ENCODE data around the gene LHX4.

LHX4 gene

DNA sequence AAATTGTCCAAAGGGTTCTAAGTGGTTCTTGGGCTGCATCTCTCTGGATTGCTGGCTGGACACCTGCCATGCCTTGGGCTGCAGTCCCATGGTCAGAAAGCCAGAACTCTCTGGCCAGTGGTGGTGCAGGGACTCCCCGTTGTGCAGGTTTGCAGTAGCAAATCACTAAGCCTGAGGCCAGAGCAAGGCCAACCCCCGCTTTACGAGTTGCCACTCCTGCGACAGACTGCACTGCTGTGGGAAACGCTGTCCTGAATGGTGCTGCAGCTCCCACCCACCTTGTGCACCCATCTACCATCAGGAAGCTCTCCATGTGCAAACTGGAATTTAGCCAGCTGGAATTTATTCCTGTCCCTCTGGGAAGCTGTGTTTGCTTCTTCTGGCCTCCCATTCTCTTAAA is 45.7 kb downstream of the LHX4 start:
- no peak for DNase-seq

DNA sequence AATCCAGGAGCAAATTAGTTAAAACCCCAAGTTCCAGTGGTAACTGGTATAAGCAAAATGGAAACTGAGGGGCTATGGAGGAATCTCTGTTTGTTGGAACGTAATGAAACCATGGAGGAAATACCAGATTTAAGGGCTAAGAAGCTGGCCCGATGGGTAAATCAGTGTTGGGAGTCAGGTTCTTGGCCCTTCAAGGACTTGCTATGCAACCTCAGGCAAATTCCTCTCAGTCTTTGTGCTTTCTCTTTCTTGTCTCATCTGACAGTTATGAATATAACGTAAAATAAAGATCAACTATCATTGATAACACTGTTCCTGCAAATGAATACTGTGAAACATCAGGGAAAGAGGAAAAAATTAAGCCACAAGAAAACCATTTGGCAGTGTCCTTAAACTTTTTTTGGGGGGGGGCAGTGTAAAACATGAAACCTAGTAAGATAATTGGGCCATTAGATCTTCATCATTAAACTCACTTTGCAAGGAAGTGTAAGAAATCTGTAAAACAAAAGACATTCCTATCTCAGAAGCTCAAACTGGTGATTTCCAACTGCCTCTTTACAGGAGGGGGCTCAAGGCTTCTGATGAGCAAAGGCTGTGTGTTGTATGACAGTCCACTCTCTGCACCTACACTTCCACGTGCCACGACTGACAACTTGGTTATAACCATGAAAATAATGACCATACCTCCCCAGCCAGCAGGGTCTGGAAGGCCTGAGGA is 47.6 kb downstream of the LHX4 start:
- no peak for DNase-seq

DNA sequence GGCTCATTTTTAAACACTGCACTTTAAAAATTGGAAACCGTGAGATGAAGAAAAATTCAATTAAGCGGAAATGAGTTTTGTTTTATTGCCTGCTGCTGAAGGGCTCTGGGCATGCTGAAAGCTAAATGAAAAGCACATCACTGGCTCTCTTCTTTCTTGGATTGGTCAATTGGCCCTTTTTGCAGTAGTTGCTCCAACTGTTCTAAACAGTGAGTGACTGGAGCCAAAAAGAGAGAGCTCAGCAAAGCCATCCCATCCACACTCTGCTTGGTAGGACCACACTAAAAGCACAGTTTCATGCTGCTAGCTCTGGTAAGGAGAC is 48.1 kb downstream of the LHX4 start:
- no peak for DNase-seq

DNA sequence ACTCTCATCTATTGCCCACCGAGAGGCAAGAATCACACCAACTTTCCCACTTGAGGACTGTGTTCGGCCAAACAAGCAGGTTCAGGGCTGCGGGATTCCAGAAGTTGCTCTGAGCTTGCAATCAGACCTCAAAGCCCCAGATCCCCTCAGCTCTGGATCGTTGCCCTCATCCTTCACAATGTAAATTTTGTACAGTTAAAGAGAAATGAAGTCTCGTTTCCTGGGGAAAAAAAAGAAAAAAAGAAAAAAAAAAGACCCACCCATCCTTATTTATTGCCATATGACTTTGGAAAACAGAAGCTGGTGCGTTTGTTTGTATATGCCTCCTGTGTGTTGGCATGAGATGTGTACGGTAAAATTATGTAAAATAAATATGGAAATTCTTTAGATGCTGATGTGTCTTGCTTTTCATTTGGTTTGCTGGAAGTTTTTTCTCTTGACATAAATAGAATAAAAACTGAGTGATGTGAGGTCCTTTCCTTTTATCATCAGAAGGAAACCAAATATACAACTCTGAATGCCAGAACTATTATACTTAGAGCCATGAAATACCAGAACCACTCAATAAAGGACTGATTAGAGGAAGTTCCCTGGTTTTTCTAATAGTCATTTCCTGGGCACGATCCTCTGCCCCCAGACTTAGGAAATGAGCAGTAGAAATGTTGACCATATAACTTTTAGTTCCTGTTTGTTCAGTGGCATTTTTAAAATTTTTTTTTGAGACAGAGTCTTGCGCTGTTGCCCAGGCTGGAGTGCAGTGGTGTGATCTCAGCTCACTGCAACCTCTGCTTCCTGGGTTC is 48.7 kb downstream of the LHX4 start:
- DNase-seq = peak; percentile 93

DNA sequence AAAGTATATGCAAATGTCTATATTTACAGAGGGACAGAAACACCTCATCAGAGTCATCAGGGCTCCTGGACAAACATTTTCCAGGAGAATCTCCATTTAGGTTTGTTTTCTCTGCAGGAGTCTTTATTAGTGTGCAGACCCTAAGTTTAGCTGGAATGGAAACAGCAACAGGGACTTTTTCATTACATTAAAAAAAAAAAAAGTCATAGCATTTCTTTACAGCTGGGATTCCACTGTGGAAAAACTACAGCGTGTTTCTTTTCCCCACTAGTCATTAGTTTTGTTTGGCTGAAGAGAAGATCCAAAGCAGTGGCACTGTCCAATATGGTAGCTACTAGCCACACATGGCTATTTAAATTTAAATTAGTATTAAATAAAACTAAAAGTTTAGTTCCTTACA is 49.6 kb downstream of the LHX4 start:
- DNase-seq = no peak

DNA sequence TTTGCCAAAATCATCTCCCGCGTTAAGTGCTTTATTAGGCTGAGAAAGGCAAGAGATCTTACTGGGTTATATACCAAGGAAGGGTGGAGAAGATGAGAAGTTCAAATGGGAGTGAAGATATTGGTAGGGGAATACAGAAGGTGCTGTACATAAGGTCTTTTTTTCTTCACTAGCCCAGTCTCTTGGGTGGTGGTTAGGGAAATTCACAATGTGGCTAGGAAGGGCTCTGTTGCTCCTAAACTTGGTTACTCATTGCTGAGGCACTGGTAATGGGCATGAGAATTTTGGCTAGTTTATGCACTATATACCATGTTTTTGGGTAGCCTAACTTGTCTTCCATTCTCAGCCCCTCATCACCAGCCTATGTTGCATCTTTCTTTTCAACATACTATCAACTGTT is 50.6 kb downstream of the LHX4 start:
- DNase-seq = no peak

DNA sequence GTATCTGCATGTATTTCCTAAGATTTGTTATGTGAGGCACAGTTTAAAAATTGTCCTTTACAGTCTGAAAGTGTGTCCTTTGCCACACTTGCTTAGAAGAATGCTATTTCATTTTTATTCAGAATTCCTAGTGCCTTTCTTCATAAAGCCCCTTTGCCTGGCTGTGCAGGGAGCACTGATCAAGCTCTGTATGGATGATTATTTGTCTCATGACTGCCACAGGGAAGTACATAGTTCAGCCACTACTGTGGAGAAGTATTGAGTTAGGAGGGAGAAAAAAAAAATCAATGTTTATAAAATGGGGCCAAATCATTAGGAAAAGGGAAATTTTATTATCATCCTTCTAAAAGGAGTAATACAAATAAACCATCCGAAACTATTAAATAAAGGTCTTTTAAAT is 51.4 kb downstream of the LHX4 start:
- DNase-seq = no peak

DNA sequence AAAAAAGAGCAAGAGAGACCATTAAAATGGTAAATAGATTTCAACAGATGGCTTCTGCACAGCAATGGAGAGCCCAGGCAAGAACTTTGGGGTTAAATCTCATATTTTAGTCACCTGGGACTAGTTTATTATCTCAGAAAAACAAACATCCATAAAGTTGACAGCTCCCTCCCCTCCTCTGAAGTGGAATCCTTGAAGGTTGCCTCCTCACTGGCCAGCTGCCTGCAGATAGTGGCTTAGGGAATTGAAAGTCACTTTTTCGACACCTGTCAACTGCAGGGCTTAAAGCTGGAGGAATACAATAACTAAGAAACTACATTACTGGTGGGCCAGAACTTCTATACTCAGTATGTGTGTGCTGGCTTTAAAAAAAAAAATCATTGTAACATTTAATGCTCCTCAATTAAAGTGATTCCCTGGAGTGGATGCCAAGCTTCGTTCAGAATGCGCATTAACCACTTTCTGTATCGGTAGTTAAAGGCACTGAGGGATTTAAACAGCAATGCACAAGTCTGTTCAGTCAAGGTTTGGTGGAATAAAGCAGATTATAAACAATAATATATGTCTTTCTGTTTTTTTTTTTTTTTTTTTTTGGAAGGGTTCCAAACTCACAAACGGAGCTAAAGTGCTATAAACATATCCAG is 52.5 kb downstream of the LHX4 start:
- DNase-seq = no peak

DNA sequence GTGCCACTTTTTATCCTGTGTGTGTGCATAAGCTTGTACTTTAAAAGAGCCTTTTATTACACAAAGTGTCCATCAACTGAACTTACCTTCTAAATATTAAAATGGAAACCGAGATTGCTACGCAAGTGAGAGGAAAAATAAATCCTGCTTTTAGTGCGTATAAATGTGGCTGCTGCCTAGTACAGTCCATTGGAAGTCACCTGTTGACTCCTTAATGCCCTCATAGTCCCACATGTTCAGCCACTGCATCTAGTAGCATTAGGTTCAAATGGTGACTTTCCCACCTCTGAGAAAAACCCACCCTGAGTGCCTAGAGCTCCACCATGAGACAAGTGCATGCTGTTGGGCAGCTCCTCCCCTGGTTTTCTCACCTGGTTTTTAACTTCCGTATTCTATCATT is 53.0 kb downstream of the LHX4 start:
- DNase-seq = no peak

DNA sequence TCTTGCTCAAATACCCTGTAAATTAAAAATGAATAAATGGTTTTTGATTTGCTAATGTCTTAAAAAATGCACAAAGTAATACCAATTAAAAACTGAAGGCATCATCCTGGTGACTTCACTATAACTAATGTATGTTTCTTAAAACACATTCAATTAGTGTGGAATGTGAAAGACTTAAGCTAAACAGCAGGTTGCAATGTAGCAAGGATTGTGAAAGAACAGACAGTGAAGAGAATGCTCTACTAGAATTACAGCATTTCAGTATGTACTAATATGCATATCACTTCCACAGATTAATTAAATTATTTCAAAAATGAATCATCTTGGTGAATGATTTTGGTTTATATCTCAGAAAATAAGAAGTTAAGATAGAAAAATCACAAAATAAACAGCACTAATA is 56.4 kb downstream of the LHX4 start:
- DNase-seq = no peak

DNA sequence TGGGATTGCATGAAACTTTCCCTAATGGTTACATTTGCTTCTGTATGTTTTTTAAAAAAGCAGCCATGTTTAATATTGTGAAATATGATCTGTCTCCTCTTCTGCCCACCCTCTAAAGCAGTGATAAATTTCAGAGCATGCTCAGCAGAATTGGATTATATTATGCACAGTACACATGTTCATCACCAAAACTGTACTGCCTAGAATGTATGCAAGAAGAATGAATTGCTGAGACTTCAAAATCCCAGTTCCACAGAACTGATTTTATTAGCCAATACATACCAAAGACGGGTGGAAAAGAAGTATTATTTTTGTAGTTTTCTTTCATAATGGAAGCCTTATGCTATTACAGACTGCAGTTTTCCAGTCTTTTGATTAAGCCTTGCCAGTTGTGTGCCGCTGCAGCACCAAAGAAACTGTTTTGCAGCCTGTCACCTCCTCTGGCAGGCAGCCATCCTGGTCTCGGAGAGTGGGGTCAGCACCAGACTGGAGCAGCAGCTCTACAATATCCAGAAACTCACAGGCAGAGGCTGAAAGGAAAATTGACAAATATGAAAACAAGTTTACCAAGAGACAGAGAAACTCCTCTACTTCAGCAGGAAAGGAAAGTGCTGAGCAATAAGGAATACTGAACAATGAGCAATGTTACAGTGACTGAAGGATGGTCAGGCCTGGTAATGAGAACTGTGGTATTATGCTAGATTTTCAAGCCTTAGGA is 58.1 kb downstream of the LHX4 start:
- no peak for DNase-seq

DNA sequence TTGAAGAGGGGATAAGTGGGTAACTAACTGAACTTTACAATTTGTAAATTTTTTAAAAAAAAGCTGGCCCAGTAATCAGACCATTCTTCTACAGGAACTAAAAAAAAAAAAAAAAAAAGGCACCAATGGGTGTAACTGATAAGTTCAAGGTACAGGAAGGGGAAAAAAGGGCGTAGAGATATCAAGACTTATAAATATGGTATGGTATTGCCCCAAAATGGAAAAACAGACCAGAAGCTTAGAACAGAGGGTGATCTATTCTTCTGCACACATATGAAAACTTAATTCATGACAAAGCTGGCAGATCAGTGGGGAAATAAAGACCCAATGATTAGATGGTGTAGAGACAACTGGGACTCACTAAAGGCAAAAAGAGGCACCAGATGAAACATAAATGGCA is 58.9 kb downstream of the LHX4 start:
- no peak for DNase-seq

DNA sequence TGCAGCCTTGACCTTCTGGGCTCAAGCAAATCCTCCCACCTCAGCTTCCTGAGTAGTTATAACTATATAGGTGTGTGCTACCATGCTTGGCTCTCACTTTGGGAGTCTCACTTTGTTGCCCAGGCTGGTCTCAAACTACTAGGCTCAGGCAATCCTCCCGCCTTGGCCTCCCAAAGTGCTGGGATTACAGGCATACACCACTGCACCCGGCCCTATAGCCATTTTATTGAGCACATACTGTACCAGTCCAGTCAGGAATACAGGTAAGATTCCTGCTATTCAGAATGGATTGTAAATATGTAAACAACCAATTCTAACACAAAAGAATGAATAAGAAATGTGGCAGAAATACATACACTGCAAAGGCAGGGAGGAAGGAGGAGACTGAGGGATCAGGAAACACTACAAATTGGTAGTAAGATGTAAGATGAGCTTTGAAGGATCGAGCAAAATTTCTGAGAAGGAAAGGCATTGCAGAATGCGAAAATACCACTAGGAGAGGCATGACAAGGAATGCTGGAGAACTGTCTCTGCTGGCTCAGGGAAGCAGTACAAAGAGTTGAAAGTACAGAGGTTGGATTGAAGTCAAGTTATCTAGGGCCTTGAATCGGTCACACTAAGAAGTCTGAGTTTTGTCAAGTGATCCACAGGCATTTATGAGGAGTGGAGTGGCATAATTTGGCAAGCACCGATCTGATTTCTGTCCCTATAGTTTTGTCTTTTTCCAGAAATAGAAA is 60.4 kb downstream of the LHX4 start:
- DNase-seq = no peak

DNA sequence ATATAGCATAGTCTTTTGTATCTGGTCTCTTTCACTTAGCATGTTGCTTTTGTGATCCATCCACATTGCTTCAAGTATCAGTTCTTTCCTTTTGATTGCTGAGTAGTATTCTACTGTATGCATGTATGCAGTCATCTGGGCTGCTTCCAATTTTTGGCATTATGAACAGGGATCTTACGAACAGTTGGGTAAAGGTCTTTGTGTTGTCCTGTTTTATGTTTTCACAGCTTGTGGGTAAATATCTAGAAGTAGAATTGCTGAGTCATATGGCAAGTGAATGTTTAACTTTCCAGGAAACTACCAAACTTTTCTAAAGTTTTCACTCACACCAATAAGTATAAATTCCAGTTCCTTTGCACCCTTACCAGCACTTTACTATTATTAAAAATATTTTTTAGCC is 60.9 kb downstream of the LHX4 start:
- no peak for DNase-seq

DNA sequence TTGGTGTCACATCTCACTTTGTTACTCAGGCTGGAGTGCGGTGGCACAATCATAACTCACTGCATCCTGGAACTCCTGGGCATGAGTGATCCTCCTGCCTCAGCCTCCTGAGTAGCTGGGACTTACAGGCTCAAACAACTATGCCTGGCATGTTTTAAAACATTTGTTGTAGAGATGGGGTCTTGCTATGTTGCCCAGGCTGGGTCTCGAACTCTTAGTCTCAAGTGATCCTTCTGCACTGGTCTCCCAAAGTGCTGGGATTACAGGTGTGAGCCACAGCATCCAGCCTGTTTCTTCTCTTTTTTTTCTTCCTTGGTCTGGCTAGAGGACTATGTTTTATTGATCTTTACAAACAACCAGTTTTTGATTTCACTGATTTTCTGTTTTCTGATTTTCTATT is 64.6 kb downstream of the LHX4 start:
- DNase-seq = no peak

DNA sequence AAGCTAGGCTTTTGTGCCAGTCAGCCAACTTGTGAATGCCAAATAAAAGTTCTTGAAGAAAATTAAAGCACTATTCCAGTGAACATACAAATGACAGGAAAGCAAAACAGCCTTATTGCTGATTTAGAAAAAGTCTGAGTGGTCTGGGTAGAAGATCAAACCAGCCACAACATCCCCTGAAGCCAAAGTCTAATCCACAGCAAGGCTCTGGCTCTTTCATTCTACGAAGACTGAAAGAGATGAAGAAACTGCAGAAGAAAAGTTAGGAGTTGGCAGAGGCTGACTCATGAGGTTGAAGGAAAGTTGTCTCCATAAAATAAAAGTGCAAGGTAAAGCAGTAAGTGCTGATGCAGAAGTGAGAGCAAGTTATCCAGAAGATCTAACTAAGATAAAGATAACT is 65.9 kb downstream of the LHX4 start:
- DNase-seq = no peak

DNA sequence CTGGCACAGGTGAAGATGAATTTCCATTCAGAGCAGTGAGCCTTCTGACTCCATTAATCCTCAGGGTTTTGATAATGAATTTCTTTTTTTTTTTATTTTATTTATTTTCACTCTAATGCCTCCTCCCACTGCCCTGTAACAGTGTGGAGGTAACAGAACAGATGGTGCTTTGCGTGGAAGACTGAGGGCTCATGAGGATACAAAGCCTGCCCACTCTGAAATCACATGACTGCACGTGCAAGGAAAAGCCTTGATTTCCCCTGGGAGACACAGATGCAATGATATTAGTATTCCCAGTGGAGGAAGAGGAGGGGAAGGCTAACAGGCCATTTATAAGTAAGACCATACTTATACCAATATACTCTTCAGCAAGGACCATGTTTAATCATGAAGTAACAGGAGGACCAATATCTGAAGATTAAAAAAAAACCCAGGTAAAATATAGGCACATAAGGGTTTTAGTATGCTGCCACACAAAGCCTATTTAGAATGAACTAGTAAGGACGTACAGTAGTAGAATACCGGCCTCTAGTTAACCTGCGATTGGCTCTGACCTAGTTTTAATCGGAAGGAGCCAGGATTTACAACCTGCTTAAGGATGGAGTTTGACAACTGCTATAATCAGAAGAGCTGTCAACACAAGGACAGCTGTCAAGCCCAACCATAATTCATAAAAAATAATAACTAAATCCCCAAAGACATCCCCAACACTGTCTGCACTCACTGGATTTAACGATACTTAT is 69.6 kb downstream of the LHX4 start:
- DNase-seq = no peak

DNA sequence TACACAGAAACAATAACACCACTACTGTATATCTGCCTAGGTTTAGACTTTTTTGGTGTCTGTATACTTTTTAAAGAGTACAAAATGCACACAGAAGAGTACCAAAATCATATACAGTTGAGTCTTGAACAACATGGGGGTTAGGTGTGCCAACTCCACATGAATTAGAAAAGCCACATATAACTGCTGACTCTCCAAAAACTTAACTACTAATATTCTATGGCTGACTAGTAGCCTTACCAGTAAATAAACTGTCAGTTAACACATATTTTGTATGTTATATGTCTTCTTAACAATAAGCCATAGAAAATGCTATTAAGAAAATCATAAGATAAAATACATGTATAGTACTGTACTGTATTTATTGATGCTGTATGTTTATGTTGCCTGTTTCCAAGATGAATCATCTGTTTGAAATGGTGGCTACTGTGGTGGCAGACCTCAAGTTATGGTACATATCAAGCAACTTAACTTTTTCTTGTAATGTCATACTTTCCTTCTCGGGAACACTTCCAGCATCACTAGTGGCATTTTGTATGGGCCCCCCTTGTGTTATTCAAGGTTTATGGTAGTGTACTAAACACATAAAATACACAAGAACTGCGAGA is 71.2 kb downstream of the LHX4 start:
- DNase-seq = no peak

DNA sequence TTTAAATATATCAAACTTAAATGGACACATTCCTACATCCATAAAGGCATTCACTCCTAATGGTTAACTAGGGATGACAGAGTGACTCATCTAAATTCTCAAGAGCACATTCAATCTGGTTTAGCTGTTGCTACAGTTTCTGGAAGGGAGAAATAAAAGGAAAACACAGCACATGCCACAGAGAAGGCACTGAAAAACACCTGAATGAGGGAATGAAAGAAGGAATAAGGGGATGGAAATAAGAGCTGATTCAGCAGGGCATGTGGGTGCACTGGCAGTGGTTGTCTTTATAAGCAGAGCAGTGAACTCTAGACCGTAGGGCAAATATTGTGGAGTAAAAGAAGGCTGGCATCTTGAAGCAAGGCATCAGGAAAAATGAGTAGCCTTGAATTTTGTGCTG is 79.3 kb downstream of the LHX4 start:
- no peak for DNase-seq

DNA sequence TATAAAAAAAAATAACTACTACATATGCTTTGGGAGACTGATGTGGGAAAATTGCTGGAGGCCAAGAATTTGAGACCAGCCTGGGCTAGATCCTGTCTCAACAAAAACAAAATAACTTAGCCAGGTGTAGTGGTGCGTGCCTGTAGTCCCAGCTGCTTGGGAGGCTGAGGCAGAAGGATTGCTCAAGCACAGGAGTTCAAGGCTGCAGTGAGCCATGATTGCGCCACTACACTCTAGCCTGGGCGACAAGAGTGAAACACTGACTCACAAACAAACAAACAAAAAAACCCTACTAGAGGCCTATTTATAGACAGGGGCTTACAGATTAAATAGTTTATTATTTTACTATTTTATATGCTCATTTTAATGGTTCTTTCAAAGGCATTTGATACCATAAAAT is 80.0 kb downstream of the LHX4 start:
- DNase-seq = peak; percentile 12

DNA sequence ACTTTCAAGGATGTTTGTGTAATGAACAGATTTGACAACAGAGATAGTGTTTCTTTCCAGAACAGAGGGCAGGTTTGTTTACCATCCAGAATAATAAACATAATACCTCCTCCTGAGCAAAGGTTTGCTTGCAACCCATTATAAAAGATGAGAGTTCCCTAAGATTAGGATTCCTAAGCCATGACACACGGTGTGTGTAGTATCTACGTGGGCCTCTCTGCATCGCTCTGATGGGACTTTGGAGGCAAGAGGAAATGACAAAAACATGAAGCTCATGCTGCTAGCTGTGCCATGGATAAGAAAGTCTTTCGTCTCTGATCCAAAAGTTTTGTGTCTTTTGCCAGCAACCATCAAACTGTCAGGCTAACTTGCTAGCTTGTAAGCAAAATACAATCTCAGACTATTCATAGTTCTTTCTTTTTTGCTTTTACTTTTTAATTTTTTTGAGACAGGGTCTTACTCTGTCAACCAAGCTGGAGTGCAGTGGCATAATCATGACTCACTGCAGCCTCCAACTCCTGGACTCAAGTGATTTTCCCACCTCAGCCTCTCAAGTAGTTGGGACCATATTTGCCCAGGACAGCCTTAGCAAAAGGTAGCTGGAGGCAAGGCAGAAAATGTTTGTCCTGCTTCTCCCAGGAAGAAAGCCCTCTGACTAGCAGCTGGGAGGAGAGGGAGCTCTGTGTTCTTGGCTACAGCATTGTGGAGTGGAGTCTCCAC is 81.1 kb downstream of the LHX4 start:
- DNase-seq = no peak
